ENCODE results near the gene DGCR6L.
"Not testable (repeated sequence)": the region's sequence is repeated elsewhere in the genome, so short reads cannot be mapped to it uniquely, and the experiment has no call there.

Gene DGCR6L

DNA sequence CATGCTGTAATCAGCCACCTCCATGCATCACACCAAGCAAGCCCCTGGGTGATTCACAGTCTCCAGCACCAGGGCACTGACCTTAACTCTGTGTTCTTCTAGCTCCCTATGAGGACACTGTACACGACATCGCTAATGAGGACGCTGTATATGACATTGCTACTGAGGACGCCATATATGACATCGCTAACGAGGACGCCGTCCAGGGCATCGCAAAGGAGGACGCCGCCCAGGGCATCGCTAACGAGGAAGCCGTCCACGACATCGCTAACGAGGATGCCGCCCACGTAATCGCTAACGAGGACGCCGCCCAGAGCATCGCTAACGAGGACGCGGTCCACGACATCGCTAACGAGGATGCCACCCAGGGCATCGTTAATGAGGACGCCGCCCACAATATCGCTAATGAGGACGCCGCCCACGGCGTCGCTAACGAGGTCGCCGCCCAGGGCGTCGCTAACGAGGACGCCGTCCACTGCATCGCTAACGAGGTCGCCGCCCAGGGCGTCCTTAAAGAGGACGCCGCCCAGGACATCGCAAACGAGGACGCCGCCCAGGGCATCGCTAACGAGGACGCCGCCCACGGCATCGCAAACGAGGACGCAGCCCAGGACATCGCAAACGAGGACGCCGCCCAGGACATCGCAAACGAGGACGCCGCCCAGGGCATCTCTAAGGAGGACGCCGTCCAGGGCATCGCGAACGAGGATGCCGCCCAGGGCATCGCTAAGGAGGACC, 34.5 kb upstream of the DGCR6L start:
- no peak for ATAC-seq (ENCODE audit: low read depth)
- H3K27me3 Mint-ChIP-seq = no peaks in the 10 kb centered on the region
- H3K4me1 Mint-ChIP-seq = no peaks in the 10 kb centered on the region
- H3K4me3 Mint-ChIP-seq = no peak overlapping the region
- no peaks in the 10 kb centered on the region for H3K9me3 Mint-ChIP-seq
- no peaks in the 10 kb centered on the region for H3K36me3 Mint-ChIP-seq
- no peak overlapping the region for H3K27ac Mint-ChIP-seq
- DNase-seq (ENCODE audit: low spot score in 2 of 2) = no peak

DNA sequence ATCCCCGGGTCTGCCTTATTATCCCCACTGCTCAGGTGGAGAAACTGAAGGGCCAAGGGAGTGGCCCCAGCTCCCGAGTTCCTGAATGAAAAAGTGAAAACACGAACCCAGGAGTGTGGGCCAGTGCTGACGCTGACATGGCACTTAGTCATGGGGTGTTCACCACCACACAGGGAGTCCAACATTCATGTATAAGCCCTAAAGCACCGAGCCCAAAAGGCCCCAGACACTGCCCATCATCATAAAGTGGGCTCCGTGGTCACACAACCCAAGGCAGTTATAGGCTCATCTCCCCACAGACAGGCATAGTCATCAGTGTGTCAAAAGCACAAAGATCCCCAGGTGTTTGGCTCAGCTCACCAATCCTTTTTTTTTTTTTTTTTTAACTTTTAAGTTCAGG, 32.7 kb upstream of the DGCR6L start:
- DNase-seq (ENCODE audit: low spot score in 2 of 2) = not testable (repeated sequence)

DNA sequence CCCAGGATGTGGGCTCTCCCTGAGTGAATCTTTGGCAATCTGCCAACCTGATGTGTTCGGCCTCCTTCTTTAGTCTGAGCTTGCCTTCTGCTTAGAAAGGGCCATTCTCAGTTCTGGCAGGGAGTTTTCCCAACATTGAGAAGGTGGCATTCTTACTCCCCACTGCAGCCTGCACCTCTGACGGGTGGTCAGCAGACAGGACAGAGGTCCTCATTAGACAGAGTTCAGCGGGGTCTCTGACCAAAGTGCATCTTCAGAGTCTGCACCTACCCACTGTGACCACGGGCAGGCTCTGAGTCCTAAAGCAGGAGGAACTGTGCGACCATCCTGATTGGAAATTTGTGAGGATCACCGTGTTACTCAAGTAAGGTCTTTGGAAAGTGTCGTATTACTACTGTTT, 26.7 kb upstream of the DGCR6L start:
- not testable (repeated sequence) for H3K9me3 Mint-ChIP-seq; H3K27ac Mint-ChIP-seq; H3K36me3 Mint-ChIP-seq; H3K27me3 Mint-ChIP-seq; H3K4me3 Mint-ChIP-seq; H3K4me1 Mint-ChIP-seq; ATAC-seq (ENCODE audit: low read depth); DNase-seq (ENCODE audit: low spot score in 2 of 2)

More for the DNA sequence above, 32.7 kb upstream of the DGCR6L start:
- not testable (repeated sequence) for H3K4me3 Mint-ChIP-seq; H3K27me3 Mint-ChIP-seq; H3K36me3 Mint-ChIP-seq; H3K27ac Mint-ChIP-seq; H3K4me1 Mint-ChIP-seq; H3K9me3 Mint-ChIP-seq; ATAC-seq (ENCODE audit: low read depth)

- not testable (repeated sequence) for H3K4me1 Mint-ChIP-seq; H3K27ac Mint-ChIP-seq; H3K4me3 Mint-ChIP-seq; H3K9me3 Mint-ChIP-seq; H3K36me3 Mint-ChIP-seq; DNase-seq (ENCODE audit: low spot score in 2 of 2); ATAC-seq (ENCODE audit: low read depth); H3K27me3 Mint-ChIP-seq
Measured at GRCh38 chr22:20338291-20338690, 18.4 kb upstream of the DGCR6L start.

DNA sequence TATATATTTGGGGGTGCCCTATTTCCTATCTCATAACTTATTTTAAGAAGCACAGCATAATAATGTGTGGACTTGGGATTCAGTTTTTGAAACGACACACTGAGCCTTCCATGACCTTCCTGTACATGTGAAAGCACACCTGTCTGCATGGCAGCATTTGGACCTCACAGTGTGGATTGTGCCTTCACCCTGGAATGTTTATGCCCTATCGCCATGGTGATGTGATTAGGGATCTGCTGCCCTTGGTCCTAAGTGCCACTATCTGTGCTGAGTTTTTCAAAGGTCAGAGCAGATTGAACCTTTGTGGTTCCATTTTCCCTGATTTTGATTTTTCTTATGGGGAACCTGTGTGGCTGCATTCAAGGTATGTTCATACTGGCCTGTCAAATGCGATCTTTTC, 17.9 kb upstream of the DGCR6L start:
- not testable (repeated sequence) for ATAC-seq (ENCODE audit: low read depth); H3K4me1 Mint-ChIP-seq; H3K36me3 Mint-ChIP-seq; DNase-seq (ENCODE audit: low spot score in 2 of 2); H3K27me3 Mint-ChIP-seq; H3K9me3 Mint-ChIP-seq; H3K27ac Mint-ChIP-seq; H3K4me3 Mint-ChIP-seq

GRCh38 chr22:20336561-20336960, 16.7 kb upstream of the DGCR6L start:
- H3K36me3 Mint-ChIP-seq; H3K4me1 Mint-ChIP-seq; H3K27ac Mint-ChIP-seq; H3K27me3 Mint-ChIP-seq; DNase-seq (ENCODE audit: low spot score in 2 of 2); H3K9me3 Mint-ChIP-seq; H3K4me3 Mint-ChIP-seq; ATAC-seq (ENCODE audit: low read depth): not testable (repeated sequence)

GRCh38 chr22:20328569-20328930, 8.7 kb upstream of the DGCR6L start:
- H3K27me3 Mint-ChIP-seq; DNase-seq (ENCODE audit: low spot score in 2 of 2); H3K27ac Mint-ChIP-seq; ATAC-seq (ENCODE audit: low read depth); H3K4me1 Mint-ChIP-seq; H3K9me3 Mint-ChIP-seq; H3K36me3 Mint-ChIP-seq; H3K4me3 Mint-ChIP-seq: not testable (repeated sequence)

- H3K4me3 Mint-ChIP-seq; H3K36me3 Mint-ChIP-seq; DNase-seq (ENCODE audit: low spot score in 2 of 2); ATAC-seq (ENCODE audit: low read depth); H3K27me3 Mint-ChIP-seq; H3K4me1 Mint-ChIP-seq; H3K27ac Mint-ChIP-seq; H3K9me3 Mint-ChIP-seq: not testable (repeated sequence)
Measured at GRCh38 chr22:20325996-20326395, 6.1 kb upstream of the DGCR6L start.

DNA sequence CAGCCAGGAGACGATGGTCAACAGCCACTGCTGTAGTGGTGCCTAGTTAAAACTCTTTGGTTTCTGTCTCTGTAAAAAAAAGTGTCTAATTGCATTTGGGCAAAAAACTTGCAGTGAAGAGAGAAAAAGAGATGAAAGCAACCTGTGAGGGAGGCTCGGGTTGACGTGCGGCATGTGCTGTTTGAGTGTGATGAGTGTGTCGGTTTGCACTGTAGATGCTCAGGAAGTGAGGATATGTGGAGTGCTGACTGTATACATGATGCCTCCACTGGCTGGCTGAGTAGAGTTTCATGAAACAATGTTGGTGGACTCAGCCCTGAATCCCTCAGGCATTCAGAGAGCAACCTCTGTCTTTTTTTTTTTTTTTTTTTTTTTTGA, 4.3 kb upstream of the DGCR6L start:
- Mint-ChIP-seq H3K4me1 (peaks cover 10% of the 10 kb centered on the region), H3K36me3 (no peaks in the 10 kb centered on the region), H3K27ac (no peak overlapping the region), H3K27me3 (peaks cover 2% of the 10 kb centered on the region), H3K9me3 (no peaks in the 10 kb centered on the region), H3K4me3 (no peak overlapping the region)
- DNase-seq (ENCODE audit: low spot score in 2 of 2) (no peak), ATAC-seq (ENCODE audit: low read depth) (no peak)

GRCh38 chr22:20321552-20322211, 1.8 kb upstream of the DGCR6L start:
- not testable (repeated sequence) for H3K4me1 Mint-ChIP-seq

GRCh38 chr22:20320659-20321551, 1.0 kb upstream of the DGCR6L start:
- not testable (repeated sequence) for H3K27me3 Mint-ChIP-seq; H3K9me3 Mint-ChIP-seq; H3K4me1 Mint-ChIP-seq; ATAC-seq (ENCODE audit: low read depth); H3K36me3 Mint-ChIP-seq
- peak in 1 of 2 donors; percentile 10 for DNase-seq (ENCODE audit: low spot score in 2 of 2)
- H3K27ac Mint-ChIP-seq = peak overlapping the region; percentile 75
- peak overlapping the region; percentile 87 for H3K4me3 Mint-ChIP-seq

More at GRCh38 chr22:20321552-20322211, 1.8 kb upstream of the DGCR6L start:
- not testable (repeated sequence) for H3K27me3 Mint-ChIP-seq; H3K4me3 Mint-ChIP-seq; H3K9me3 Mint-ChIP-seq; H3K36me3 Mint-ChIP-seq; H3K27ac Mint-ChIP-seq; ATAC-seq (ENCODE audit: low read depth)
- peak in 1 of 2 donors; percentile 7 for DNase-seq (ENCODE audit: low spot score in 2 of 2)

- Mint-ChIP-seq H3K9me3 (no peaks in the 10 kb centered on the region), H3K36me3 (no peaks in the 10 kb centered on the region), H3K4me3 (peak overlapping the region; percentile 87), H3K27ac (no peak overlapping the region), H3K27me3 (no peaks in the 10 kb centered on the region), H3K4me1 (peaks cover 10% of the 10 kb centered on the region)
- DNase-seq (ENCODE audit: low spot score in 2 of 2) (no peak), ATAC-seq (ENCODE audit: low read depth) (no peak)
Measured at GRCh38 chr22:20319041-20319744, 667 bp downstream of the DGCR6L start.

DNA sequence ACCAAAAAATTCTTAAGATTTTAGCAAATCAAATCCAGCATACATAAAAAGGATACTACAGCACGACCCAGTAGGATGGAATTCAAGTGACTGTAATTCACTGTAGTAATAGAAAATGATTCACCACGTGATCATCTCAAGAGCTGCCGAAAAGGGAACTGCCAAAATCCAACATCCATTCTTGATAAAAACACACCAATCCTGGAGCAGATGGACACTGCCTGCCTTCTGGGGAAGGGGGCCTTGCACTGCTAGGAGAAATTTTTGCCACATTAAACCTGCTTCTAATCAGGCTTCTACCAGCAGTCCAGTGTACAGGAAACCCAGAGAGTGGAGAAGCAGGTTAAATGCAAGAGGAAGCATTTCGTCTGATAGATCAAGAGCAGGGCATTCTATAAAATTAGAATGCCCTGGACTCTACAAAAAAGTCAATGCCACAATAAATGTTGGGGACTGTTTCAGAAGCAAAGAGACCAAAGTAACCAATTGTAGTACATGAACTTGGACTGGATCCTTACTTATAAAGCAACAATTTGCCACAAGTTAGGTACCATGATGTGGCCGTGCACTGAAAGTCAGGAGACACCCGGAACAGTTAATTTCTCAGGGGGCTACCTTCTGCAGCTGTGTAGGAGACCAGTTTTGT, 1.7 kb downstream of the DGCR6L start:
- not testable (repeated sequence) for H3K27ac Mint-ChIP-seq; H3K4me1 Mint-ChIP-seq; ATAC-seq (ENCODE audit: low read depth); H3K27me3 Mint-ChIP-seq; H3K36me3 Mint-ChIP-seq; H3K9me3 Mint-ChIP-seq
- peak in 1 of 2 donors; percentile 7 for DNase-seq (ENCODE audit: low spot score in 2 of 2)
- H3K4me3 Mint-ChIP-seq = peak overlapping the region; percentile 87

All from memory B cell (primary cell).